Measurements from ENCODE around the gene HABP2. TPM values are rescaled to one million over a fixed set of nuclear protein-coding genes. Genes with fewer than 3 reads are reported as not detected.

HABP2 gene
- polyA plus RNA-seq, 10 donors, result 0.07 to 0.17 (median 0.13) TPM; not detected in 1

- no peak for DNase-seq
Measured at GRCh38 chr10:113627836-113628235, 75.0 kb downstream of the HABP2 start.

GRCh38 chr10:113628607-113629153 is 75.8 kb downstream of the HABP2 start:
- no peak for DNase-seq

GRCh38 chr10:113630929-113631533 is 78.2 kb downstream of the HABP2 start:
- no peak for DNase-seq

- no peak for DNase-seq
Measured at GRCh38 chr10:113631684-113632367, 79.0 kb downstream of the HABP2 start.

Other genes starting within 250 kb of the HABP2 start
- gene NRAP, start 111.0 kb downstream of the HABP2 start, polyA plus RNA-seq (ENCODE audit: insufficient read length in 10 of 10), result 10 to 100 TPM in 7 of 10 donors, 1 to 10 TPM in 3; 8.8 to 45.2 (median 15.9) TPM
- 10 to 100 TPM; 12.5 to 23.2 (median 15.9) TPM for gene CASP7, start 126.9 kb downstream of the HABP2 start, polyA plus RNA-seq (ENCODE audit: insufficient read length in 10 of 10)
- under 1 TPM in 5 of 10 donors, not detected in 5; 0.07 to 0.18 (median 0.12) TPM for gene PLEKHS1, start 198.6 kb downstream of the HABP2 start, polyA plus RNA-seq (ENCODE audit: insufficient read length in 10 of 10)